Nephron progenitor cell (in vitro differentiated cells): ENCODE results near the gene KCNK3.

Experiments
- DNase-seq: peaks from one replicate; pipeline ENCODE4 v3.0.0; 2021
- H3K27ac Mint-ChIP-seq: 2 replicates; pipeline ENCODE4 v1.8.0; 2021; ENCODE audit warnings: mild to moderate bottlenecking, moderate library complexity, mixed read lengths
- H3K27me3 Mint-ChIP-seq: 2 replicates; pipeline ENCODE4 v1.8.0; 2021; ENCODE audit warnings: mild to moderate bottlenecking, low read depth, mixed read lengths; ENCODE audit not compliant: poor library complexity
- H3K36me3 Mint-ChIP-seq: 2 replicates; pipeline ENCODE4 v1.8.0; 2021; ENCODE audit warnings: low read depth, mixed read lengths
- H3K4me1 Mint-ChIP-seq: 2 replicates; pipeline ENCODE4 v1.8.0; 2021; ENCODE audit warnings: mixed read lengths
- H3K4me3 Mint-ChIP-seq: 2 replicates; pipeline ENCODE4 v1.8.0; 2021; ENCODE audit warnings: mild to moderate bottlenecking, moderate library complexity, mixed read lengths
- H3K9me3 Mint-ChIP-seq: 2 replicates; pipeline ENCODE4 v1.8.0; 2021; ENCODE audit warnings: mild to moderate bottlenecking, moderate library complexity, mixed read lengths
- CTCF ChIP-seq: fragments of 200-600 bp; sonication (generic); IDR thresholded peaks from 2 replicates; pipeline ENCODE4 v1.5.0; 2021; ENCODE audit warnings: antibody characterized with exemption

Gene KCNK3

GRCh38 chr2:26691161-26691560, 1.4 kb upstream of the KCNK3 start:
- no peak for DNase-seq
- H3K27me3 Mint-ChIP-seq: peaks cover 39% of the 10 kb centered on the region
- no peaks in the 10 kb centered on the region for H3K36me3 Mint-ChIP-seq
- H3K9me3 Mint-ChIP-seq: no peaks in the 10 kb centered on the region
- no peak for TF ChIP-seq CTCF
- peaks cover 53% of the 10 kb centered on the region for H3K4me1 Mint-ChIP-seq
- no peak overlapping the region for H3K4me3 Mint-ChIP-seq
- H3K27ac Mint-ChIP-seq: no peak overlapping the region

GRCh38 chr2:26691881-26692278, 642 bp upstream of the KCNK3 start:
- H3K27me3 Mint-ChIP-seq: peaks cover 47% of the 10 kb centered on the region
- H3K27ac Mint-ChIP-seq: no peak overlapping the region

GRCh38 chr2:26692897-26693849, 651 bp downstream of the KCNK3 start:
- Mint-ChIP-seq H3K9me3 (no peaks in the 10 kb centered on the region), H3K4me3 (peak overlapping the region; percentile 57), H3K27me3 (peaks cover 51% of the 10 kb centered on the region), H3K36me3 (no peaks in the 10 kb centered on the region), H3K4me1 (peaks cover 34% of the 10 kb centered on the region), H3K27ac (no peak overlapping the region)
- no peak for DNase-seq
- TF ChIP-seq CTCF: no peak

More at GRCh38 chr2:26691881-26692278, 642 bp upstream of the KCNK3 start:
- peak; percentile 34 for DNase-seq
- Mint-ChIP-seq H3K4me3 (peak overlapping the region; percentile 73), H3K36me3 (no peaks in the 10 kb centered on the region), H3K9me3 (no peaks in the 10 kb centered on the region), H3K4me1 (peaks cover 46% of the 10 kb centered on the region)
- TF ChIP-seq CTCF: no peak

GRCh38 chr2:26694001-26694400, 1.5 kb downstream of the KCNK3 start:
- DNase-seq: no peak
- Mint-ChIP-seq H3K27ac (no peak overlapping the region), H3K4me1 (peaks cover 32% of the 10 kb centered on the region), H3K36me3 (no peaks in the 10 kb centered on the region), H3K4me3 (peak overlapping the region; percentile 57), H3K9me3 (no peaks in the 10 kb centered on the region), H3K27me3 (peaks cover 47% of the 10 kb centered on the region)
- no peak for TF ChIP-seq CTCF

GRCh38 chr2:26696351-26696816, 3.9 kb downstream of the KCNK3 start:
- Mint-ChIP-seq H3K4me3 (no peak overlapping the region), H3K27me3 (peaks cover 47% of the 10 kb centered on the region), H3K4me1 (peaks cover 33% of the 10 kb centered on the region), H3K36me3 (no peaks in the 10 kb centered on the region), H3K27ac (no peak overlapping the region), H3K9me3 (no peaks in the 10 kb centered on the region)
- no peak for DNase-seq
- no peak for TF ChIP-seq CTCF

GRCh38 chr2:26697425-26697824, 4.9 kb downstream of the KCNK3 start:
- Mint-ChIP-seq H3K36me3 (no peaks in the 10 kb centered on the region), H3K4me3 (no peak overlapping the region), H3K27me3 (peaks cover 47% of the 10 kb centered on the region), H3K9me3 (no peaks in the 10 kb centered on the region), H3K27ac (no peak overlapping the region), H3K4me1 (peaks cover 35% of the 10 kb centered on the region)
- no peak for DNase-seq
- no peak for TF ChIP-seq CTCF
